MM.1S (cell line): ENCODE results near the gene BRF1.

ENCODE experiments used
- DNase-seq: peaks from one replicate; pipeline ENCODE4 v3.0.0-alpha.2; 2015
- H2AFZ ChIP-seq: fragments of 300-600 bp; sonication (generic); 2 replicates; pipeline ENCODE4 v1.6.0; 2016; ENCODE audit warnings: antibody characterized with exemption, low read length
- H3F3A ChIP-seq: fragments of 300-600 bp; sonication (generic); 2 replicates; pipeline ENCODE4 v1.6.1; 2016; ENCODE audit warnings: mild to moderate bottlenecking, antibody characterized with exemption, low read length, moderate library complexity, mixed read lengths; ENCODE audit not compliant: insufficient read depth
- H3K27ac ChIP-seq: fragments of 300-600 bp; sonication (generic); 2 replicates; pipeline ENCODE4 v1.5.1; 2016; ENCODE audit warnings: mild to moderate bottlenecking, low read length
- H3K27me3 ChIP-seq: fragments of 300-600 bp; sonication (generic); replicated peaks from 2 replicates; pipeline ENCODE4 v1.6.0; 2016; ENCODE audit warnings: low read length; ENCODE audit not compliant: insufficient read depth
- H3K36me3 ChIP-seq: fragments of 300-600 bp; sonication (generic); replicated peaks from 2 replicates; pipeline ENCODE4 v1.6.1; 2016; ENCODE audit warnings: mild to moderate bottlenecking, low read length, mixed read lengths; ENCODE audit not compliant: insufficient read depth
- H3K4me1 ChIP-seq: fragments of 300-600 bp; sonication (generic); 2 replicates; pipeline ENCODE4 v1.6.1; 2016; ENCODE audit warnings: low read length, mixed read lengths
- H3K4me2 ChIP-seq: fragments of 300-600 bp; sonication (generic); 2 replicates; pipeline ENCODE4 v1.6.0; 2016; ENCODE audit warnings: low read depth, low read length
- H3K4me3 ChIP-seq: fragments of 300-600 bp; sonication (generic); 2 replicates; pipeline ENCODE4 v1.5.1; 2016; ENCODE audit warnings: low read length, mixed read lengths
- H3K79me2 ChIP-seq: fragments of 300-600 bp; sonication (generic); 2 replicates; pipeline ENCODE4 v1.6.1; 2016; ENCODE audit warnings: mixed run types, low read length, mixed read lengths
- H3K9ac ChIP-seq: fragments of 300-600 bp; sonication (generic); 2 replicates; pipeline ENCODE4 v1.6.1; 2016; ENCODE audit warnings: low read length, mixed read lengths
- H3K9me2 ChIP-seq: fragments of 300-600 bp; sonication (generic); replicated peaks from 2 replicates; pipeline ENCODE4 v1.6.1; 2016; ENCODE audit warnings: mild to moderate bottlenecking, low read length, mixed read lengths; ENCODE audit not compliant: insufficient read depth
- H3K9me3 ChIP-seq: fragments of 300-600 bp; sonication (generic); replicated peaks from 2 replicates; pipeline ENCODE4 v1.6.1; 2016; ENCODE audit warnings: mild to moderate bottlenecking, low read length, mixed read lengths; ENCODE audit not compliant: insufficient read depth
- H4K20me1 ChIP-seq: fragments of 300-600 bp; sonication (generic); 2 replicates; pipeline ENCODE4 v1.6.1; 2016; ENCODE audit warnings: mild to moderate bottlenecking, low read length, moderate library complexity, mixed read lengths; ENCODE audit not compliant: insufficient read depth
- EZH2 ChIP-seq: fragments of 300-600 bp; sonication (generic); optimal IDR thresholded peaks from 2 replicates; pipeline ENCODE3; 2017; ENCODE audit warnings: low read depth, mild to moderate bottlenecking, antibody characterized with exemption, low read length, mixed read lengths
- EZH2phosphoT487 ChIP-seq: fragments of 300-600 bp; sonication (generic); IDR thresholded peaks from 2 replicates; pipeline ENCODE4 v1.6.1; 2018; ENCODE audit warnings: antibody characterized with exemption, low read length
- TF ChIP-seq, protein P1 (sequence below): fragments of 300-600 bp; sonication (generic); IDR thresholded peaks from 2 replicates; pipeline ENCODE4 v1.5.1; 2016; ENCODE audit warnings: antibody characterized with exemption, low read length, mixed read lengths

BRF1 gene

DNA sequence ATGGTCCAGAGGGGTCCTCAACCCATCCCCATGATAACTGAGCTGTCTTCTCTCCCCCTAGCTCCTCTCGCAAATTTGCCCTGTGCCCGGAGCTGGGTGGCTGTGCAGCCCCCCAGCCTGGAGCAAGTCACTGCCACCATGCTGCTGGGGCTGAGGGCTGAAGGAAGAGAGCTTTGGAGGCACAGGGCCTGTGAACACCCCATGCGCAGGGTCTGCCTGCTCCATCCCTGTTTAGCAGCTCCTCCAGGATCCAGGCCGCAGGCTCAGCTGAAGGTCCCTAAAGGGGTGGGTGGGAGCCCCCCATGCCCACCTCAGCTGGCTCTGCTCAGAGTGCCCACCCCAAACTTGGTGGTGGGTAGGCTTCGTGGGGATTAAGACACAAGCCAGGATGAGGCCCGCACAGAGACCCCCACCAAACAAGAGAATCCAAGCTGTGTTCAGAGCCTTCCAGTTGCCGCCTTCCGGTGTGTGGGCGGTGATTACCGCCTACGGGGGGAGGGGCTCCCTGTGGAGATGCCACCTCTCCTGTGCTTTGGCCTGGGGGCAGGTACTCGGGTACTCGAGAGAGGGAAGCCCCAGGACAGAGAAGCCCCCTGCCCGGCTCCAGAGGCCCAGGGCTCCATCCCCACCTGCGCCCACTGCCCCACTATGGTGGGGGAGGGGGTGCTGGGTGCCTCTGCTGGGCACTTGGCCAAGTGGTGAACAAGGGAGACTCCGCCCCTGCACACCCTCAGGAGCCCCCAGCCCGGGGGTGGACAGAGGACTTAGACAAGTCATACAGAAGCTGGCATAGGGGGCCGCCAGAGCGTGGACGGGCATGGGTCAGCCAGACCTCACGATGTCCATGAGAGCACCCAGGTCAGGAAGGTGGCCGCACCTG, 130.8 kb downstream of the BRF1 start:
- Histone ChIP-seq H3K9ac (no peak overlapping the region), H3K4me1 (no peaks in the 10 kb centered on the region), H4K20me1 (no peaks in the 10 kb centered on the region), H3K27me3 (peaks cover 12% of the 10 kb centered on the region; the same call in 1 of the 2 replicates), H3K79me2 (no peaks in the 10 kb centered on the region), H3K27ac (no peak overlapping the region), H2AFZ (no peak overlapping the region), H3K9me2 (no peaks in the 10 kb centered on the region), H3K9me3 (no peaks in the 10 kb centered on the region), H3K36me3 (no peaks in the 10 kb centered on the region), H3F3A (no peaks in the 10 kb centered on the region), H3K4me2 (no peak overlapping the region), H3K4me3 (no peak overlapping the region)
- TF ChIP-seq, protein P1, sequence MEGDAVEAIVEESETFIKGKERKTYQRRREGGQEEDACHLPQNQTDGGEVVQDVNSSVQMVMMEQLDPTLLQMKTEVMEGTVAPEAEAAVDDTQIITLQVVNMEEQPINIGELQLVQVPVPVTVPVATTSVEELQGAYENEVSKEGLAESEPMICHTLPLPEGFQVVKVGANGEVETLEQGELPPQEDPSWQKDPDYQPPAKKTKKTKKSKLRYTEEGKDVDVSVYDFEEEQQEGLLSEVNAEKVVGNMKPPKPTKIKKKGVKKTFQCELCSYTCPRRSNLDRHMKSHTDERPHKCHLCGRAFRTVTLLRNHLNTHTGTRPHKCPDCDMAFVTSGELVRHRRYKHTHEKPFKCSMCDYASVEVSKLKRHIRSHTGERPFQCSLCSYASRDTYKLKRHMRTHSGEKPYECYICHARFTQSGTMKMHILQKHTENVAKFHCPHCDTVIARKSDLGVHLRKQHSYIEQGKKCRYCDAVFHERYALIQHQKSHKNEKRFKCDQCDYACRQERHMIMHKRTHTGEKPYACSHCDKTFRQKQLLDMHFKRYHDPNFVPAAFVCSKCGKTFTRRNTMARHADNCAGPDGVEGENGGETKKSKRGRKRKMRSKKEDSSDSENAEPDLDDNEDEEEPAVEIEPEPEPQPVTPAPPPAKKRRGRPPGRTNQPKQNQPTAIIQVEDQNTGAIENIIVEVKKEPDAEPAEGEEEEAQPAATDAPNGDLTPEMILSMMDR = no peak
- no peak for TF ChIP-seq EZH2
- TF ChIP-seq EZH2phosphoT487 = no peak
- DNase-seq = no peak

DNA sequence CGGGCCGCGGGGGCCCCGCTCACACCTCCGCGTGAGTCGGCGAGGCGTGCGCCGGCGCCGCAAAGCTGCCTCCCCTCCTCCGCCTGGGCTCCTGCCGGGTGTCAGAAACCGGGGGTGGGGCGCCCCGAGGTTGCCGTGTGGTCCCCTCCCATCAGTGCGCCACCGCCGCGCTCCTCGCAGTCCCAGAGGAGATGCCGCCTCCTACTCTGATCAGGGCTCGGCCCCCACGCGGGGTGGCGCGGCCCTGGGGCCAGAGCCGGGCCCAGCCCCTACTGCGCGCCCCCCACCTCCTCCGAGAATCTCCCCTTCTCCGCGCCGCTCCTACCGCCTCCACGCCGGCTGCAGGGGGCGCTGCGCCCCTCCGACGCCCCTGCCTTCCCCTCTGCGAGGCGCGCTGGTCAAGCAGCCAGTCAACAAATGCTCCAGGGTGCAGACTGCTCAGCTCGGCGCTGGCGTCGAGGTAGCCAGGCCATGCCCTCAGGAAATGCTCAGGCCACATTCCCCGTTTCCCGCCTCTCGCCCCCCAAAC, 131.8 kb downstream of the BRF1 start:
- Histone ChIP-seq H3K4me3 (no peak overlapping the region), H3K4me1 (no peaks in the 10 kb centered on the region), H4K20me1 (no peaks in the 10 kb centered on the region), H3K27ac (no peak overlapping the region), H3K79me2 (no peaks in the 10 kb centered on the region), H3K36me3 (no peaks in the 10 kb centered on the region), H3K9me2 (no peaks in the 10 kb centered on the region), H2AFZ (no peak overlapping the region), H3K4me2 (no peak overlapping the region; the same call in 1 of the 2 replicates), H3K27me3 (peaks cover 12% of the 10 kb centered on the region; the same call in 1 of the 2 replicates), H3K9ac (no peak overlapping the region), H3F3A (no peaks in the 10 kb centered on the region), H3K9me3 (no peaks in the 10 kb centered on the region)
- DNase-seq = no peak
- TF ChIP-seq, protein P1 = peak; percentile 22
- TF ChIP-seq EZH2phosphoT487 = no peak

DNA sequence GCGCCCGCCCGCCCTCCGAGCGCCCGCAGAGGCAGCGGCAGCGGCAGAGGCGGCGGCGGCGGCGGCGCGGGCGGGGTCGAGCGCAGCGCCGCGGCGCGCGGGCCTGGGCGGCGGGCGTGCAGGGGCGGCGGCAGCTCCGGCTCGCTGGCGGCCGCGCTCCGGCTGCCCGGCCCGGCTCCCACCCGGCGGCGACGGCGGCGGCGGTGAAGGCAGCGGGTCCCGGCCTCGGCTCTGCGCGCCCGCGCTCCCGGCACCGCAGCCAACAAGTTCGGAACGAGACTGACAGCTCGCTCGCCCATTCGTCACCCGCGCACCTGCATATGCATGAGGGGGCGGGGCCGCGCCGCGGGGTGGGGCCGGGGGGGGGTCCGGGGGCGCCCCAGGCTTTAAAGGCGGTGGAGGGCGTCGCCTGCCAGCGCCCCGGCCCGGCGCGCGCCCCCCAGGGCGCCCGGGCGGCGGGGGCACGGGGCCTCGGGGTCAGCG, 132.3 kb downstream of the BRF1 start, which contains the start of gene JAG2:
TSS of gene JAG2 (minus strand) at position 281 of the 483 bp plus-strand sequence. CDS start 356 bp downstream, outside the sequence.
- no peak within 1 kb of the TSS for H3K9ac ChIP-seq
- no peaks in the 10 kb centered on the region for H3K4me1 ChIP-seq

More for the DNA sequence above, 132.3 kb downstream of the BRF1 start, which contains the start of gene JAG2:
- Histone ChIP-seq H3F3A (no peaks in the 10 kb centered on the region), H3K4me3 (no peak within 1 kb of the TSS), H3K79me2 (no peaks in the 10 kb centered on the region), H2AFZ (no peak within 1 kb of the TSS), H3K4me2 (peak within 1 kb of the TSS; percentile 39; the same call in 1 of the 2 replicates), H3K9me3 (no peaks in the 10 kb centered on the region), H3K36me3 (no peaks in the 10 kb centered on the region), H4K20me1 (no peaks in the 10 kb centered on the region), H3K9me2 (no peaks in the 10 kb centered on the region), H3K27ac (no peak within 1 kb of the TSS), H3K27me3 (peaks cover 12% of the 10 kb centered on the region; the same call in 1 of the 2 replicates)
- no peak for TF ChIP-seq EZH2phosphoT487
- TF ChIP-seq EZH2 = no peak
- TF ChIP-seq, protein P1 = no peak
- peak; percentile 26 for DNase-seq
